HUES6 (cell line): ENCODE measurements around the gene OR1J1.

Experiments
- H3K27ac ChIP-seq: 2 replicates; pipeline ENCODE4 v1.7.0; 2013; ENCODE audit warnings: low read depth, mild to moderate bottlenecking, low read length, inconsistent platforms
- H3K27me3 ChIP-seq: 2 replicates; pipeline ENCODE4 v1.6.1; 2013; ENCODE audit warnings: low read length; ENCODE audit not compliant: control insufficient read depth, insufficient read depth
- H3K36me3 ChIP-seq: 2 replicates; pipeline ENCODE4 v1.6.1; 2013; ENCODE audit warnings: low read length; ENCODE audit not compliant: control insufficient read depth, insufficient read depth
- H3K4me1 ChIP-seq: 2 replicates; pipeline ENCODE4 v1.6.1; 2013; ENCODE audit warnings: low read length; ENCODE audit not compliant: control insufficient read depth, insufficient read depth
- H3K4me3 ChIP-seq: 2 replicates; pipeline ENCODE4 v1.5.1; 2013; ENCODE audit warnings: low read depth, low read length
- H3K9ac ChIP-seq: one replicate; pipeline ENCODE4 v1.6.1; 2013; ENCODE audit warnings: mild to moderate bottlenecking, low read length
- H3K9me3 ChIP-seq: 2 replicates; pipeline ENCODE4 v1.6.1; 2013; ENCODE audit warnings: low read depth, low read length; ENCODE audit not compliant: control insufficient read depth, insufficient read depth

The OR1J1 gene

GRCh38 chr9:122477826-122478225 is at the start of gene OR1J1:
Gene OR1J1 (minus strand): TSS chr9:122477926. CDS start chr9:122477926, 0 bp downstream.
- Histone ChIP-seq H3K36me3 (no peaks in the 10 kb centered on the region), H3K4me3 (no peak within 1 kb of the TSS), H3K9me3 (no peaks in the 10 kb centered on the region), H3K27me3 (peaks cover 34% of the 10 kb centered on the region; the same call in 1 of the 2 replicates), H3K27ac (no peak within 1 kb of the TSS), H3K4me1 (no peaks in the 10 kb centered on the region), H3K9ac (no peak within 1 kb of the TSS)

- Histone ChIP-seq H3K36me3 (no peaks in the 10 kb centered on the region), H3K9ac (no peak within 1 kb of the TSS), H3K9me3 (peaks cover 5% of the 10 kb centered on the region; the same call in 1 of the 2 replicates), H3K27ac (no peak within 1 kb of the TSS), H3K4me1 (no peaks in the 10 kb centered on the region), H3K4me3 (no peak within 1 kb of the TSS), H3K27me3 (peaks cover 50% of the 10 kb centered on the region)
Observed at GRCh38 chr9:122527193-122527592, 49.5 kb upstream of the OR1J1 start, which contains the start of gene OR1N1. Gene OR1N1 (minus strand): TSS chr9:122527293. CDS start chr9:122527293, 0 bp downstream.

GRCh38 chr9:122526602-122527001 is 48.9 kb upstream of the OR1J1 start:
- H3K4me1 ChIP-seq = no peaks in the 10 kb centered on the region
- H3K27ac ChIP-seq = no peak overlapping the region
- H3K27me3 ChIP-seq = peaks cover 56% of the 10 kb centered on the region
- H3K9ac ChIP-seq = no peak overlapping the region
- peaks cover 5% of the 10 kb centered on the region; the same call in 1 of the 2 replicates for H3K9me3 ChIP-seq
- H3K4me3 ChIP-seq = no peak overlapping the region
- H3K36me3 ChIP-seq = no peaks in the 10 kb centered on the region

GRCh38 chr9:122519376-122519775 is 41.6 kb upstream of the OR1J1 start:
- H3K9me3 ChIP-seq = peaks cover 4% of the 10 kb centered on the region; the same call in 1 of the 2 replicates
- H3K4me1 ChIP-seq = no peaks in the 10 kb centered on the region
- H3K36me3 ChIP-seq = no peaks in the 10 kb centered on the region
- H3K27me3 ChIP-seq = peaks cover 92% of the 10 kb centered on the region
- H3K4me3 ChIP-seq = no peak overlapping the region
- no peak overlapping the region for H3K27ac ChIP-seq
- H3K9ac ChIP-seq = no peak overlapping the region

GRCh38 chr9:122518841-122519240 is 41.1 kb upstream of the OR1J1 start, which contains the start of gene OR1J4:
Gene OR1J4 (plus strand): TSS chr9:122519141. CDS start chr9:122519141, 0 bp downstream.
- Histone ChIP-seq H3K4me3 (no peak within 1 kb of the TSS), H3K27me3 (peaks cover 92% of the 10 kb centered on the region), H3K27ac (no peak within 1 kb of the TSS), H3K9ac (no peak within 1 kb of the TSS), H3K9me3 (peaks cover 4% of the 10 kb centered on the region; the same call in 1 of the 2 replicates), H3K36me3 (no peaks in the 10 kb centered on the region), H3K4me1 (no peaks in the 10 kb centered on the region)

- Histone ChIP-seq H3K9ac (no peak overlapping the region), H3K4me3 (no peak overlapping the region), H3K27me3 (peaks cover 92% of the 10 kb centered on the region), H3K4me1 (no peaks in the 10 kb centered on the region), H3K36me3 (no peaks in the 10 kb centered on the region), H3K27ac (no peak overlapping the region), H3K9me3 (peaks cover 4% of the 10 kb centered on the region; the same call in 1 of the 2 replicates)
Observed at GRCh38 chr9:122518226-122518625, 40.5 kb upstream of the OR1J1 start.

- Histone ChIP-seq H3K27ac (no peak within 1 kb of the TSS), H3K4me3 (no peak within 1 kb of the TSS), H3K36me3 (no peaks in the 10 kb centered on the region), H3K4me1 (no peaks in the 10 kb centered on the region), H3K9me3 (no peaks in the 10 kb centered on the region), H3K27me3 (peaks cover 87% of the 10 kb centered on the region), H3K9ac (no peak within 1 kb of the TSS)
Observed at GRCh38 chr9:122510502-122510901, 32.8 kb upstream of the OR1J1 start, which contains the start of gene OR1J2. Gene OR1J2 (plus strand): TSS chr9:122510802. CDS start chr9:122510802, 0 bp downstream.

GRCh38 chr9:122506964-122507363 is 29.2 kb upstream of the OR1J1 start:
- Histone ChIP-seq H3K27ac (no peak overlapping the region), H3K9ac (no peak overlapping the region), H3K36me3 (no peaks in the 10 kb centered on the region), H3K4me3 (no peak overlapping the region), H3K9me3 (no peaks in the 10 kb centered on the region; the same call in 1 of the 2 replicates), H3K4me1 (no peaks in the 10 kb centered on the region), H3K27me3 (peaks cover 68% of the 10 kb centered on the region)

GRCh38 chr9:122498883-122499288 is 21.2 kb upstream of the OR1J1 start:
- Histone ChIP-seq H3K4me3 (no peak overlapping the region), H3K27me3 (peaks cover 29% of the 10 kb centered on the region; the same call in 1 of the 2 replicates), H3K27ac (no peak overlapping the region), H3K9me3 (no peaks in the 10 kb centered on the region; the same call in 1 of the 2 replicates), H3K4me1 (peaks cover 6% of the 10 kb centered on the region; the same call in 1 of the 2 replicates), H3K36me3 (no peaks in the 10 kb centered on the region), H3K9ac (no peak overlapping the region)

GRCh38 chr9:122479062-122479461 is 1.3 kb upstream of the OR1J1 start:
- no peak overlapping the region for H3K9ac ChIP-seq
- no peak overlapping the region for H3K27ac ChIP-seq
- no peak overlapping the region for H3K4me3 ChIP-seq
- no peaks in the 10 kb centered on the region for H3K36me3 ChIP-seq
- H3K4me1 ChIP-seq = no peaks in the 10 kb centered on the region
- H3K9me3 ChIP-seq = no peaks in the 10 kb centered on the region
- H3K27me3 ChIP-seq = peaks cover 24% of the 10 kb centered on the region; the same call in 1 of the 2 replicates

- H3K4me3 ChIP-seq = no peak overlapping the region
- H3K9ac ChIP-seq = no peak overlapping the region
- H3K27me3 ChIP-seq = peaks cover 35% of the 10 kb centered on the region; the same call in 1 of the 2 replicates
- no peaks in the 10 kb centered on the region for H3K4me1 ChIP-seq
- no peaks in the 10 kb centered on the region for H3K36me3 ChIP-seq
- no peaks in the 10 kb centered on the region for H3K9me3 ChIP-seq
- H3K27ac ChIP-seq = no peak overlapping the region
Observed at GRCh38 chr9:122477346-122477745, 380 bp downstream of the OR1J1 start.
